Uterus (tissue), 4 donors: Measurements from ENCODE around the gene RIOX2. TPM values are rescaled to one million over a fixed set of nuclear protein-coding genes. Genes with fewer than 3 reads are reported as not detected.

Experiments used
- DNase-seq, 2 donors: peaks; one replicate each; pipeline ENCODE4 v3.0.0-alpha.2; 2019 to 2020
- H3K27ac ChIP-seq, 2 donors: fragments of 200-600 bp; sonication (generic); 1 replicate in 1 of 2; 2 replicates in 1 of 2; pipeline ENCODE4 v1.5.1; 2016 to 2018
- H3K27me3 ChIP-seq, 2 donors: fragments of 200-600 bp; sonication (generic); one replicate each; pipeline ENCODE4 v1.5.1; 2018 to 2019; ENCODE audit warnings: control low read depth in 1 of 2
- H3K36me3 ChIP-seq, 2 donors: fragments of 200-600 bp; sonication (generic); one replicate each; pipeline ENCODE4 v1.5.1; 2019; ENCODE audit warnings: control low read depth in 1 of 2
- H3K4me1 ChIP-seq, 2 donors: fragments of 200-600 bp; sonication (generic); one replicate each; pipeline ENCODE4 v1.5.1; 2018 to 2019; ENCODE audit warnings: control low read depth in 1 of 2
- H3K4me3 ChIP-seq, 2 donors: fragments of 200-600 bp; sonication (generic); 1 replicate in 1 of 2; 2 replicates in 1 of 2; pipeline ENCODE4 v1.5.1; 2018 to 2019; ENCODE audit warnings: mild to moderate bottlenecking in 1 of 2
- H3K9me3 ChIP-seq, 2 donors: fragments of 200-600 bp; sonication (generic); one replicate each; pipeline ENCODE4 v1.5.1; 2019; ENCODE audit warnings: control low read depth in 1 of 2
- CTCF ChIP-seq, 4 experiments: fragments of 200-600 bp in 2 of 4; fragments of 450-650 bp in 2 of 4; sonication (generic) in 2 of 4; IDR thresholded peaks; one replicate each; pipeline ENCODE4 v1.5.1; 2016 to 2019; ENCODE audit warnings: antibody characterized with exemption in 4 of 4, mild to moderate bottlenecking in 2 of 4, moderate library complexity in 1 of 4
- POLR2A ChIP-seq, 2 donors: fragments of 450-650 bp; IDR thresholded peaks; one replicate each; pipeline ENCODE4 v1.6.1; 2016; ENCODE audit warnings: antibody characterized with exemption in 2 of 2, mild to moderate bottlenecking in 1 of 2, moderate library complexity in 1 of 2
- intact Hi-C: fragments of 100-400 bp; cut with DNase I; formaldehyde crosslinking; loops from one replicate; pipeline ENCODE4 v1.15.1; 2023; ENCODE audit warnings: low total_unique reads
- total RNA-seq, 4 donors: library from RNA; depleted of rRNA in 3 of 4; stranded (reverse); fragments of >200 nt in 3 of 4; gene quantifications; one replicate each; pipeline versions ENCODE4 v1.1.0 to v1.2.4, GENCODE V29; 2014 to 2023
- donor health status: DM: yes; HTN: yes; CAD: no.

The RIOX2 gene
- total RNA-seq, 4 donors from 2014 or later: 8.8 to 35.5 (median 22.1) TPM

GRCh38 chr3:97928986-97929385, 43.2 kb downstream of the RIOX2 start:
- Histone ChIP-seq H3K4me1 (no peaks in the 10 kb centered on the region), H3K27me3 (no peaks in the 10 kb centered on the region), H3K27ac (no peak overlapping the region), H3K4me3 (no peak overlapping the region), H3K9me3 (no peaks in the 10 kb centered on the region), H3K36me3 (no peaks in the 10 kb centered on the region)
- TF ChIP-seq POLR2A (IDR thresholded peaks at IDR 0.05) (no peak), CTCF (IDR thresholded peaks at IDR 0.05) (no peak)
- no peak for DNase-seq
- intact Hi-C loops: no loop called here

- Histone ChIP-seq H3K4me1 (no peaks in the 10 kb centered on the region), H3K27me3 (no peaks in the 10 kb centered on the region), H3K9me3 (no peaks in the 10 kb centered on the region), H3K4me3 (no peak overlapping the region), H3K36me3 (no peaks in the 10 kb centered on the region), H3K27ac (no peak overlapping the region)
- TF ChIP-seq POLR2A (IDR thresholded peaks at IDR 0.05): no peak
- no peak for TF ChIP-seq CTCF (IDR thresholded peaks at IDR 0.05)
- intact Hi-C loops: no loop called here
- DNase-seq: no peak
Measured at GRCh38 chr3:97927704-97928103, 44.5 kb downstream of the RIOX2 start.

- intact Hi-C loops: no loop called here
- Histone ChIP-seq H3K36me3 (no peaks in the 10 kb centered on the region), H3K9me3 (no peaks in the 10 kb centered on the region), H3K4me1 (no peaks in the 10 kb centered on the region), H3K27me3 (no peaks in the 10 kb centered on the region), H3K4me3 (no peak overlapping the region), H3K27ac (no peak overlapping the region)
- TF ChIP-seq CTCF (IDR thresholded peaks at IDR 0.05) (no peak), POLR2A (IDR thresholded peaks at IDR 0.05) (no peak)
- DNase-seq: no peak
Measured at GRCh38 chr3:97917813-97918536, 54.3 kb downstream of the RIOX2 start.

GRCh38 chr3:97916576-97916975, 55.7 kb downstream of the RIOX2 start:
- Histone ChIP-seq H3K27me3 (no peaks in the 10 kb centered on the region), H3K9me3 (no peaks in the 10 kb centered on the region), H3K36me3 (no peaks in the 10 kb centered on the region), H3K4me1 (no peaks in the 10 kb centered on the region), H3K27ac (no peak overlapping the region), H3K4me3 (no peak overlapping the region)
- intact Hi-C loops: no loop called here
- no peak for DNase-seq
- TF ChIP-seq POLR2A (IDR thresholded peaks at IDR 0.05) (no peak), CTCF (IDR thresholded peaks at IDR 0.05) (no peak)

GRCh38 chr3:97914388-97914787, 57.8 kb downstream of the RIOX2 start:
- DNase-seq: no peak
- TF ChIP-seq POLR2A (IDR thresholded peaks at IDR 0.05) (no peak), CTCF (IDR thresholded peaks at IDR 0.05) (no peak)
- Histone ChIP-seq H3K4me1 (no peaks in the 10 kb centered on the region), H3K9me3 (no peaks in the 10 kb centered on the region), H3K27me3 (no peaks in the 10 kb centered on the region), H3K27ac (no peak overlapping the region), H3K4me3 (no peak overlapping the region), H3K36me3 (no peaks in the 10 kb centered on the region)
- intact Hi-C loops: no loop called here
